ENCODE results near the gene ACAA2. TPM values are rescaled to one million over a fixed set of nuclear protein-coding genes. Genes with fewer than 3 reads are reported as not detected.

Gene ACAA2
- total RNA-seq, 1 donor from 2014 or later, result 99.0 TPM

DNA sequence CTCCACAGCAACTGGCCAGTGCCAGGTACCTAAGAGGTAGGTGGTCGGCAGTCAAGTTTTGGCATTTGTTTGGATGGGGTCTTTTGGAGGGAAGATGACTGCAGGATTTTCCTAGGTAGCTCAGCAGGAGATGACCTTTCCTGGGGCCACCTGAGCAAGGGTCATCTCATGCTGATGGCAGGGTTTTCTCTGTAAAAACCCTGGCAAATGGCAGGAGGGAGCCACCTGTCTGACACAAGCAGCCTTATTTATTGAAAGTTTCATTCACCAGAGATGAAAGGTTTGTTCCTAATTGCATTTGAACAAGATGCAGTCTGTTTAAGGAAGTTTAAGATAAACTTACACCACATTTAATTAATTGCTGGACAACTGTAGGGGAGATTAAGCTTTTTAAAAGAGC, 31.6 kb upstream of the ACAA2 start:
- H3K27me3 Mint-ChIP-seq, result no peaks in the 10 kb centered on the region
- H3K4me1 Mint-ChIP-seq (ENCODE audit: unreplicated experiment), result peaks cover 9% of the 10 kb centered on the region
- no peak for DNase-seq (ENCODE audit: extremely low spot score, unreplicated experiment)
- no peak overlapping the region for H3K27ac Mint-ChIP-seq
- H3K4me3 Mint-ChIP-seq, result no peak overlapping the region
- TF ChIP-seq, protein P1, sequence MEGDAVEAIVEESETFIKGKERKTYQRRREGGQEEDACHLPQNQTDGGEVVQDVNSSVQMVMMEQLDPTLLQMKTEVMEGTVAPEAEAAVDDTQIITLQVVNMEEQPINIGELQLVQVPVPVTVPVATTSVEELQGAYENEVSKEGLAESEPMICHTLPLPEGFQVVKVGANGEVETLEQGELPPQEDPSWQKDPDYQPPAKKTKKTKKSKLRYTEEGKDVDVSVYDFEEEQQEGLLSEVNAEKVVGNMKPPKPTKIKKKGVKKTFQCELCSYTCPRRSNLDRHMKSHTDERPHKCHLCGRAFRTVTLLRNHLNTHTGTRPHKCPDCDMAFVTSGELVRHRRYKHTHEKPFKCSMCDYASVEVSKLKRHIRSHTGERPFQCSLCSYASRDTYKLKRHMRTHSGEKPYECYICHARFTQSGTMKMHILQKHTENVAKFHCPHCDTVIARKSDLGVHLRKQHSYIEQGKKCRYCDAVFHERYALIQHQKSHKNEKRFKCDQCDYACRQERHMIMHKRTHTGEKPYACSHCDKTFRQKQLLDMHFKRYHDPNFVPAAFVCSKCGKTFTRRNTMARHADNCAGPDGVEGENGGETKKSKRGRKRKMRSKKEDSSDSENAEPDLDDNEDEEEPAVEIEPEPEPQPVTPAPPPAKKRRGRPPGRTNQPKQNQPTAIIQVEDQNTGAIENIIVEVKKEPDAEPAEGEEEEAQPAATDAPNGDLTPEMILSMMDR (conservative IDR thresholded peaks at IDR 0.05), result no peak
- peaks cover 25% of the 10 kb centered on the region for H3K36me3 Mint-ChIP-seq
- H3K9me3 Mint-ChIP-seq, result no peaks in the 10 kb centered on the region

DNA sequence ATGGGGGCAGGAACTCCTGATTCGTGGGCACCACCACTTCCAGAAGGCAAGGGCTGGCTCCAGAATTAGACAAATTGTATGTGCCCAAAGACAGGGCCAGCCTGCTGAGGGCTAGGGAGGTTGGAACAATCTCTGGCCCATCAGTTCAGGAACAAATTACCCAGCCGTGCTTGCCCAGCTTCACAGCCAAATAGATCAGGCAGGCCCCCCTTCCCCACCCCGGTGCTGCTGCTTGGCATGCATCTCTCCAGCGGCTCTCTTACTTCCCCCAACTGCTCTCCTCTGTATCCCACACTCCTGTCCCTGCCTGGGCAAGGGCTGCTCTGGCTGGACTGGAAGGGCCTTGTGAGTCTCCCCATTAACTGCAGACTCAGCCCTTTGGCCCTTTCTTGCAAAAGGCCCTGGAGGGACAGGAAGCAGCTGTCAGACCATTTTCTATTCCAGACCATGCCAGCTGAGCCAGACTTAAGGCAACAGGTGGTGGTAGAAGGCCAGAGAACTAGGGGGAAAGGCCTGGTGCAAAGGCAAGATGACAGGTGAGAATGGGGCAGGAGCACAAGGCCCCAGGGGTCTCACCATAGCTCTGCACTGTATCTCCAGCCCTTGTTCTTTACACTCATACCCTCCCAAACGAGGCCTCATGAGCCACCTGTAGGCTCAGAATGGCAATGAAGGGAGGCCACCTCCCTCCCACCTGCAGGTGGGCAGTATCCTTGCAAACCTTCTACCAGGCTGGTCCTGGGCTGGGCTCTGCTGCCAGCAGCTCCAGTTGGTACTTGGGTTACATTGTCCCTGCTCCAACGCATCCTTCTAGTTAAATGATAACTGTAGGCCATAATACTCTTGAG, 30.7 kb upstream of the ACAA2 start:
- peaks cover 9% of the 10 kb centered on the region for H3K4me1 Mint-ChIP-seq (ENCODE audit: unreplicated experiment)
- no peak overlapping the region for H3K27ac Mint-ChIP-seq
- TF ChIP-seq, protein P1 (conservative IDR thresholded peaks at IDR 0.05), result no peak
- peaks cover 25% of the 10 kb centered on the region for H3K36me3 Mint-ChIP-seq
- H3K9me3 Mint-ChIP-seq, result no peaks in the 10 kb centered on the region
- no peak overlapping the region for H3K4me3 Mint-ChIP-seq
- no peak for DNase-seq (ENCODE audit: extremely low spot score, unreplicated experiment)
- H3K27me3 Mint-ChIP-seq, result no peaks in the 10 kb centered on the region

DNA sequence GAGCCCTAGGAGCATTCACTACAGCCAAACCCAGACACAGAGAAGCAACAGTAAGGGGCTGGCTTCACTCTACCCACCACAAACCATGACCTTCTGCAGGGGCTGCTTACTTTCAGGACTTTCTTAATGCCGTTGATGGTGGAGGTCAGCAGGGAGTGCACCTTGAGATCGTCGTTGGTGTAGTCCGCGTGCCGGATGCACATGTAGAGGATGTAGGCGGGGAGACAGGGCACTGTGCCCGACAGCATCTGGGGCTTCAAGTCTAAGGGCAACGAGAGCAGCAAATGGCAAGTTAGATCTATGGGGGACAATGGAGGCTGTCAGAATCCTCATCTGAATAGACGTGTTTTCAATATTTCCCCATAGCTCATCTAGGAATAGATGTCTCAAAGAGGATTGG, 29.8 kb upstream of the ACAA2 start:
- Mint-ChIP-seq H3K4me1 (ENCODE audit: unreplicated experiment) (peaks cover 9% of the 10 kb centered on the region), H3K9me3 (no peaks in the 10 kb centered on the region), H3K27me3 (no peaks in the 10 kb centered on the region), H3K27ac (peak overlapping the region; percentile 16), H3K36me3 (peaks cover 20% of the 10 kb centered on the region), H3K4me3 (no peak overlapping the region)
- TF ChIP-seq, protein P1 (conservative IDR thresholded peaks at IDR 0.05), result no peak
- no peak for DNase-seq (ENCODE audit: extremely low spot score, unreplicated experiment)

DNA sequence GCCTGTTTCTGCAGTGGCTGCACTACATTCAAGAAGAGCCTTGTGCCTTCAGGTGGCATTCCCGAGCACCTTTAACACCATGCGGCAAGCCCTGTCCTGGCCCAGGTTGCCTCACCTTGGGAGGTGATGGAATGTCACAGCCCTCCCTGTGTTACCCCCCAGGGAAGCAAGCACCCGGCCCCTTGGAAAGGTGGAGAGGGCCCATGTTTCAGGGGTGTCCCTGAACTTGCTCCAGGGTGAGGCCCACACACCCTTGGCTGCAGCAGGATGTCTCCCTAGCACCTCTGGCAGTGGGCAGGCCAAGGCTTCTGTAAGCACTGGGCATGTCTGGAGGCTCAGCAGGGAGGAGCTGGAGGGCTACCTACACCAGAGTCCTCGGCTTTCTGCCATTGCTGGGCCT, 29.3 kb upstream of the ACAA2 start:
- H3K36me3 Mint-ChIP-seq, result peaks cover 17% of the 10 kb centered on the region
- no peak overlapping the region for H3K4me3 Mint-ChIP-seq
- no peaks in the 10 kb centered on the region for H3K9me3 Mint-ChIP-seq
- TF ChIP-seq, protein P1 (conservative IDR thresholded peaks at IDR 0.05), result no peak
- no peak for DNase-seq (ENCODE audit: extremely low spot score, unreplicated experiment)
- H3K27ac Mint-ChIP-seq, result peak overlapping the region; percentile 92
- H3K27me3 Mint-ChIP-seq, result no peaks in the 10 kb centered on the region
- H3K4me1 Mint-ChIP-seq (ENCODE audit: unreplicated experiment), result peaks cover 9% of the 10 kb centered on the region

DNA sequence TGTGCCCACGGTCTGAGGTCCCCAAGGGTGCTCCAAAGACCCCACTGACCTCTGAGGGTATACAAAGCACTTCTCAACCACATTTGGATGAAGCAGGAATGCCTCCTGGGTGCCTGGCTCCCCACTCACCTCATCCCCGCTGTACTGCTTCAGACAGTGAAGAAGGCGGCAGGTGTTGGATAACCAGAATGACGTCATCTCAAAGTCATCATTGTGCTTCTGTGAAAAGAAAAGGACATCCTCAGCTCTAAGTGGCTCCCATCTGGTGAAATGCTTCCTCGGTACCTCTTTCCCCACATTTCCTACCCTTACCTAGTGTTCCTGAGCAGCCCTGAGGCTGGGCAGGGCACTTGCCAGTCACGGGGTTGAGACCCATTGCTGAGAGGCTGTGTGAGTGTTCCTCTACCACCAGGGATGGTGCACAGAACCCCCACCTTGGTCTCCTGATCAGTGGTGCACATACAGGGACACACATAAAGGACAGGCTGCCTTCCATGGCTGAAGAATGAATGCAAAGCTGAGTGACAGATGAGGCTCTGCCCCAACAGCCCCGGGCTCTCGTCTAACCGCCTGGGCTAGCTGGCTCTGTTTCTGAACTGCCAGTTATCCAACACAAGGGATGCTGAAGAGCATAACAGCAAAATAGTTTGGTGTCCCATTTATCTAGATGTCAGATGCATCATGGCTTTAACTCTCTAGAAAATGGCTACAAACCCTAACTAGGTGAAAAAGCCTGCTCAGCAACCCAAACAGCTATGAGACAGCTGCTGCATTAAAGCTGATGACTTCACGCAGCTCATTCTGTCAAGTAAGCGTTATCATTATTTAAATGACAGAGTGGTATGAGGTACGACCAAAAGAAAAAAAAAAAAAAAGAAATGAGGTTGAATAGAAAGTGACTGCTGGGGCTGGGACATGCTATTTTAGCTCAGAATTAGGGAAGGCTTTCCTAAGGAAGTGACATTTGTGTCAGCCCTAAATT, 28.2 kb upstream of the ACAA2 start:
- H3K27ac Mint-ChIP-seq, result peak overlapping the region; percentile 92
- H3K27me3 Mint-ChIP-seq, result no peaks in the 10 kb centered on the region
- peaks cover 6% of the 10 kb centered on the region for H3K4me1 Mint-ChIP-seq (ENCODE audit: unreplicated experiment)
- TF ChIP-seq, protein P1 (conservative IDR thresholded peaks at IDR 0.05), result no peak
- H3K36me3 Mint-ChIP-seq, result peaks cover 21% of the 10 kb centered on the region
- no peaks in the 10 kb centered on the region for H3K9me3 Mint-ChIP-seq
- H3K4me3 Mint-ChIP-seq, result peak overlapping the region; percentile 66
- DNase-seq (ENCODE audit: extremely low spot score, unreplicated experiment), result no peak
